Transverse colon (tissue), 3 donors: ENCODE results near the gene MISP3.

Source experiments
- CTCF ChIP-seq, 5 experiments: fragments of 200-600 bp in 3 of 5; fragments of 450-650 bp in 2 of 5; sonication (generic) in 3 of 5; IDR thresholded peaks; 1 replicate in 2 of 5; 2 replicates in 3 of 5; pipeline ENCODE4 v1.5.1; 2016 to 2017; ENCODE audit warnings: antibody characterized with exemption in 5 of 5, inconsistent platforms in 3 of 5, mild to moderate bottlenecking in 2 of 5, moderate library complexity in 1 of 5
- EP300 ChIP-seq: sonication (generic); formaldehyde crosslinking; IDR thresholded peaks from one replicate; pipeline ENCODE4 v1.6.1; 2017; ENCODE audit warnings: antibody characterized with exemption, low read depth
- POLR2A ChIP-seq: fragments of 450-650 bp; IDR thresholded peaks from one replicate; pipeline ENCODE4 v1.6.1; 2016; ENCODE audit warnings: antibody characterized with exemption, mild to moderate bottlenecking, moderate library complexity

- no peak for TF ChIP-seq CTCF (IDR thresholded peaks at IDR 0.05)
- TF ChIP-seq EP300 = no peak
- no peak for TF ChIP-seq POLR2A
These were observed 44.5 kb downstream of the MISP3 start for GRCh38 chr19:14116918-14117578.
